ENCODE results near the gene LRIF1. TPM values are rescaled to one million over a fixed set of nuclear protein-coding genes. Genes with fewer than 3 reads are reported as not detected.
"Not testable (repeated sequence)": the region's sequence is repeated elsewhere in the genome, so short reads cannot be mapped to it uniquely, and the experiment has no call there.

The LRIF1 gene, protein sequence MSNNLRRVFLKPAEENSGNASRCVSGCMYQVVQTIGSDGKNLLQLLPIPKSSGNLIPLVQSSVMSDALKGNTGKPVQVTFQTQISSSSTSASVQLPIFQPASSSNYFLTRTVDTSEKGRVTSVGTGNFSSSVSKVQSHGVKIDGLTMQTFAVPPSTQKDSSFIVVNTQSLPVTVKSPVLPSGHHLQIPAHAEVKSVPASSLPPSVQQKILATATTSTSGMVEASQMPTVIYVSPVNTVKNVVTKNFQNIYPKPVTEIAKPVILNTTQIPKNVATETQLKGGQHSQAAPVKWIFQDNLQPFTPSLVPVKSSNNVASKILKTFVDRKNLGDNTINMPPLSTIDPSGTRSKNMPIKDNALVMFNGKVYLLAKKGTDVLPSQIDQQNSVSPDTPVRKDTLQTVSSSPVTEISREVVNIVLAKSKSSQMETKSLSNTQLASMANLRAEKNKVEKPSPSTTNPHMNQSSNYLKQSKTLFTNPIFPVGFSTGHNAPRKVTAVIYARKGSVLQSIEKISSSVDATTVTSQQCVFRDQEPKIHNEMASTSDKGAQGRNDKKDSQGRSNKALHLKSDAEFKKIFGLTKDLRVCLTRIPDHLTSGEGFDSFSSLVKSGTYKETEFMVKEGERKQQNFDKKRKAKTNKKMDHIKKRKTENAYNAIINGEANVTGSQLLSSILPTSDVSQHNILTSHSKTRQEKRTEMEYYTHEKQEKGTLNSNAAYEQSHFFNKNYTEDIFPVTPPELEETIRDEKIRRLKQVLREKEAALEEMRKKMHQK
- 40.2 and 41.5 TPM in 2 replicates for total RNA-seq (2014; rRNA removed; shearing (Covaris generic))
- polyA plus RNA-seq (2014; cell fraction: nucleus; rRNA removed), result 9.8 and 14.3 TPM in 2 replicates

DNA sequence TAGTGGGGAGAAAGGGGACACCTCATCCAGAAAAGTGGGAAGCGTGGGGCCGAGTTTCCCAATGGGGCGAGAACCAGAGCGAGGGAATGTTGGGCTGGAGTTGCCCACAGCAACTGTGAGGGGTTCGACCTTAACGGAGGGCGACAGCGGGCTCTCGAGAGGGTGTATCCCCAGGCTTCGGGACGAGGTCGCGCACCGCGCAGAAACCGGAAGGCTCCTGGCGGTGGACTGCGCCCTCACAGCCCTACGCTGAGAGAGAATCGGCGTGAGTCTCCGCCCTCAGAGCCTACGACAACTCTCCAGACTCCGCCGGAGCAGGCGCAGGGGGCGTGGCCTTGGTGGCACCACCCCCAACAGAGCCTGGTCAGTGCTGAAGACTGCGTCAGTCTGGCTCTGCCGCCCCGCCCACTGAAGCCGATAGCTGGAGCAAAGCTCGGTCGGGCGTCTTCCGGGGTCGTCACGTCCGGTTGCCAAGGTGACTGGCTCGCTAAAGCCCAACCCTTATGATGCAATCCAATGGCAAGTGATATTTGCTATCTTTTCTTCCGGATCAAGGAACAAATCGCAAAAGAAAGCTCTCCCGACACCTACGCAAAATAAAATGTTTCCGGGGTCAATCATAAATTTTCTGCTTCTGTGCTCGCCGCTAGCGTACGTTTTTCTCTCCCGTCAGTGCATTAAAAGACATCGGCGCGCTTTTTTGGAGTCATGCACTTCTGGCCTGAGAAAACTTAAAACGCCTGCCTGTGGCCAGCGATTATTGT lies at the start of gene LRIF1:
Gene LRIF1 (minus strand): TSS at position 232 of the 764 bp plus-strand sequence. CDS start 234 bp downstream, outside the sequence.
- peak; percentile 99 for DNase-seq (ENCODE audit: extremely low read depth, low read depth)

- DNase-seq (ENCODE audit: extremely low read depth, low read depth), result no peak
These were observed 44.3 kb upstream of the LRIF1 start for GRCh38 chr1:111008031-111008430.

- no peak for DNase-seq (ENCODE audit: extremely low read depth, low read depth)
These were observed 42.8 kb upstream of the LRIF1 start for GRCh38 chr1:111006556-111006955.

DNA sequence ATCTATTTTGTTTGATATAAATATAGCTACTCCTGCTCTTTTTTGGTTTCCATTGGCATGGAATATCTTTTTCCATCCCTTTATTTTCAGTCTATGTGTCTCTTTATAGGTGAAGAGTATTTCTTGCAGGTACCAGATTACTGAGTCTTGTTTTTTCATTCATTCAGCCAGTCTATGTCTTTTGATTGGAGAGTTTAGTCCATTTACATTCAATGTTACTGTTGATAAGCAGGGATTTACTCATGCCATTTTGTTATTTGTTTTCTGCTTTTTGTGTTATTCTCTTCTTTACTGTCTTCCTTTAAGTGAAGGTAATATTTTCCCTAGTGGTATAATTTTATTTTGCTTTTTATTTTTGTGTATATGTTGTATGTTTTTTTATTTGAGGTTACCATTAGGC lies 35.9 kb upstream of the LRIF1 start:
- DNase-seq (ENCODE audit: extremely low read depth, low read depth), result not testable (repeated sequence)

- peak; percentile 22 for DNase-seq (ENCODE audit: extremely low read depth, low read depth)
These were observed 28.6 kb upstream of the LRIF1 start for GRCh38 chr1:110992329-110992728.

- not testable (repeated sequence) for DNase-seq (ENCODE audit: extremely low read depth, low read depth)
These were observed 27.6 kb upstream of the LRIF1 start for GRCh38 chr1:110991295-110991694.

DNA sequence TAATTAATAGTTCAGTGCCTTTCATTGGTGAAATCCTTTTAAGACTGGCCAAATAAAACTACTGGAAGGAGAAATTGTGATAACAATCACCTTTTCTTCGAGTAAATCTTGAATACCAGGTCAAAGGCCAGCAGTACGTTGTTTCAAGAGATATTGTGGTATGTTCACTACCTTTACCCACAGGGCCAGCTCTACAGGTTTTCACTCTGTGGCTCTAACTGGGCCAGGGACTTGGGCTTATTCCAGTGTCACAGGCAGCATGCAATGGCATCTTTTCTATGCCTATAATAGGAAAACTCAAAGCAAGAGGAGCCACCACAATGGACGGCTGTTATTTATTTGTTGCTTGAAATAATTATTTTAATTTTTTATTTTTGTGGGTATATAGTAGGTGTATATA lies 26.8 kb upstream of the LRIF1 start:
- DNase-seq (ENCODE audit: extremely low read depth, low read depth), result no peak

DNA sequence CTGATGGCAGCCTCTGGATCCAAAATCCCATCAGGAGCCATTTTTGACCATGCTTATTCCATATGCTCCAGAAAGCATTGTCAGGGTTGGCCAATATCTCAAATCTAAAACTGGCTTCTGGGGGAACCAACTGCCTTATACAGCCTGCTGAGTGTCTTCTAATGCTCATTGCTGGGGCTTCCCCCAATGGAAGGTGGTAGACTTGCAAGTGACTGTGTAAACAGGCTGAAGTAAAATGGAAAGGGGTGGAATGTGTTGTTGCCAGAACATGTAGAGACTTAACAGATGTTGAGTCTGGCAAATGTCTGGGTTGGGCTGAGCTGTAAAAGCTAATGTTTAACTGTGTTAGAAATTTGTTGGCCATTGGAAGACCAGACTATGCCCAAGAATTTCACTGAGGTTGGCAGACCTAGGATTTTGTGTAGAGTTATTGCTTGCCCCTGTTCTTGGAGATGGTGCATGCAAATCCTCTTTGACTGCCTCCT lies 22.7 kb upstream of the LRIF1 start:
- DNase-seq (ENCODE audit: extremely low read depth, low read depth), result no peak

DNA sequence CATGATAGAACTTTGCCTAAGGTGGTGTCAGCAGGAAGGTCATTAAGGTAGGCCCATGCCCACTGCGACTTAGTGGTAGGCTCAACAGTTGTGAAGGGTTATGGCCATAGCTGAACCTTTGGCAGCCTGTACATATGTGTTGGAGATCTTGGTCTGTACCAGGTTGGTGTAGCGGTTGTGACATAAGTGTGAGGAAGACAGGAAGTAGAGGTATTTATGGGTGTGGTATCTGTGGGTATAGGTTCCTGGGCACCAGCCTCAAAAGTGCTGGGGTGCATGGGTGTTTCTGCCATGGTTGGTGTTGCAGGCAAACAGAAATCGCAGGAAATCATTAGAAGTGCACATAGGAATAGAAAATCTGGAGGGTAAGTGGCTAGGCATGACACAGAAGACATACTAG lies 18.6 kb upstream of the LRIF1 start:
- DNase-seq (ENCODE audit: extremely low read depth, low read depth), result no peak

DNA sequence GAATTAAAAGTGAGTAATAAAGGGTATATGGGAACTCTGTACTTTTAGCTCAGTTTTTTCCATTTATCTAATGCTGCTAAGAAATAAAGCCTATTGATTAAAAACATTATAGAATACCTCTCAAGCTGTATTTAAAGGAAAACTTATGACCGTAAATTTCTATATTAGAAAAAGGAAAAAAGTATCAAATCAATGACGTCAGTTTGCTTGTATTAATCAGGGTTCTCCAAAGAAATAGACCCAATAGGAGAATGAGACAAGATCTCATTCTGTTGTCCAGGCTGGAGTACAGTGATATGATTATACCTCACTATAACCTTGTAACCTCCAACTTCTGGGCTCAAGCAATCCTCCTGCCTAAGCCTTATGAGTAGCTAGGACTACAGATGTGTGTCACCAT lies 15.4 kb upstream of the LRIF1 start:
- no peak for DNase-seq (ENCODE audit: extremely low read depth, low read depth)

GRCh38 chr1:110976089-110976488 lies 12.4 kb upstream of the LRIF1 start:
- DNase-seq (ENCODE audit: extremely low read depth, low read depth), result no peak

DNA sequence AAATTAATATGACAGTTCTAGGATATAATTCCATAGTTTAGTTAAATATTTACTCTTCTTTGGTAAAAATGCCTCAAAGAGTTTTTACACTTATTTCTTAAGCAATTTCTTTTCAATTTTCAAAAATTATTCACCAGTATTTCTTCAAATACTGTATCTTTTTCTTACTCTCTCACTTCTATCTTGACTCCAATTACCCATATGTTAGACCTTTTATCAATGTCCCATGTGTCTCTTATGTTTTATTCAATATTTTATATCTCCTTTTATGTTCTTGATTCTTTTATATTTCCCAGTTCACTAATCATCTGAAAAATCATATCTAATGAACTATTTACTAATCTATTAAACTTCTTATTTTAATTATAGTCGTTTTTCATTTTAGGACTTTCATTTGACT lies 11.5 kb upstream of the LRIF1 start:
- no peak for DNase-seq (ENCODE audit: extremely low read depth, low read depth)

DNA sequence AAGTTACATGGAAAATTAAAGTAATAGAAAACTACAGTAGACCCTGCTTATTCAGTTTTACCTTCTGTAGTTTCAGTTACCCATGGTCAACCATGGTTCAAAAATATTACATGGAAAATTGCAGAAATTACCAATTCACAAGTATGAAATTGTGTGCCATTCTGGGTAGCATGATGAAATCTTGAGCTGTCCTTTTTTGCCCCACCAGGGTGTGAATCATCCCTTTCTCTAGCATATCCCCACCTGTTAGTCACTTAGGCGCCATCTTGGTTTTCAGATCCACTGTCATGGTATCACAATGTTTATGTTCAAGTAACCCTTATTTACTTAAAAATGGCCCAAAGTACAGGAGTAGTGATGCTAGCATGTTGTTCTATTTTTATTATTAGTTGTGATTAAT lies 3.5 kb upstream of the LRIF1 start:
- DNase-seq (ENCODE audit: extremely low read depth, low read depth), result no peak

GRCh38 chr1:110964455-110964903 lies 757 bp upstream of the LRIF1 start:
- no peak for DNase-seq (ENCODE audit: extremely low read depth, low read depth)

DNA sequence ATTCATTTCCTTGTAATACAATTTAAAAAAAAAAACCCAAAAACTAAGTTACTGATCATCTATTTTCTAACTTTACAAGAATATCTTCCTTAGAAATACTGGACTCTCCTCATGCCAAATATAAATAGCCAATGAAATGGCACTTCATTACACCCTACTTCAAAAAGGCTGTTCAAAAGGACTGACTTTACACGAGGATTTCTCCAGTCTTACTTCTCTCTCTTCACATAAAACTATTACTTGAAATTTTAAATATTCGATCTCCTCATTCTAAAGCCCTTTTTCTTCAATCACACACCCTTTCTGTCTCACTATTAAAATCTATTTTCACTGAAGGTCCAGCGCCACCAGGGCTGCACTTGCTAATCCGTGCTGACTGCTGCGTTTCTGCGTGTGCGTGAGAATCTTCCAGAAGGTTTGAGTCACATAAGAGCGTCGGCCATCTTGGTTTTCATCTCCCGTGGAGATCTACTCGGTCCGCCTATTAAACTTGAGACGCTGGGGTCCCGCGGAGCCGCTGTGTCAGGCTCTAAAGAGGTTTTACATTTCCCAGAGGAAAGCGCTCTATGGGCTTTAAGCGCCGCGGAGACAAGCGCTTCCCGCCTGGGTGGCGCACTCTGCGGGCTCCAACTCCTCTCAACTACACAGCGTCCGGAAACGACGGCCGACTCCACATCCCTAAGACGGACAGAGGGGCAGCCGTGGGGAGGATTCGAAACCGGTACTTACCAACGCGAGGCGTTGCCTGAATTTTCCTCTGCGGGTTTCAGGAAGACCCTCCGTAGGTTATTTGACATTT lies 631 bp downstream of the LRIF1 start:
- DNase-seq (ENCODE audit: extremely low read depth, low read depth), result peak; percentile 72

DNA sequence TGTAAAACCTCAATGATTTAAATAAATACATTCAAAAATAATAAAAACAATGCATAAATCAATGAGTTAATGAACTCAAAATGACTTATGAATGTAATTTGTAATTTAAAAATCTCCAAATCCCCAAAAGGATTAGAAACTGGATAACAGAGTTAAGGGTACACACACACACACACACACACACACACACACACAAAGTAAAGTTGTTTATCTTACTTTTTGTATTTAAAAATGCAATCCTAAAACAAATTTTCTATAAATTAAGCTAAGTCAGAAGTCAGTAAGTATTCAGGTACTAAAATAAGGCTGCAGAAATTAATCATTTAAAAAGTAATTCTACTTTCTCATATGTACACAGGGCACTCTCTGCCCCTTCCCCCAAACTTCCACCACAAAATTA lies 1.8 kb downstream of the LRIF1 start:
- no peak for DNase-seq (ENCODE audit: extremely low read depth, low read depth)

DNA sequence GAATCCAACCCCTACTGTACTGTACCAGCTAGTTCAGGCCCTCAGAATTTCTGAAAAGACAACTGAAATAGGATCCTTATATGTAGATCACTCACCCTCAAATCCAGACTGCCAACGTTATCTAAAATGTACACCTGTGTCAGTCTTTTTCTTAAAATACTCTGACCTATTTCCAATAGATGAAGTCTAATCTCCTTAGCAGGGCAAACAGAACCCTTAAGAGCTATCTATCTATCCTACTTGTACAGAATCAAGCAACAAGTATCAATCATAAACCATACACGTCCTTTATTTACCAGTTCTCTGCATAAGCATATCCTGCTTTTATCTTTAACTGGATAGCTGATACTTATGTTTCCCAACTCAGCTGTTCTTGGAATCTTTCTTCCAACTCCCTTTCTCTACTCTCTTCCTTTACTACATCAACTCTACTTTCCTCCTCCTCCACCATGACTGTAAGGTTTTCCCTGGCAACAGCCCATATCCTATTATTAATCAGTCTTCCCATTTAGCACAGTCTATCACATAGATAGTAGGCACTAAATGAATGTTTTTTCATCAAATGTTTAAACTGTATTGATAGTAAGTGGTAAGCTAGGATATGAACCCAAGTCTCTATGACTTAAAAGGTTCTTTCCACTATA lies 2.8 kb downstream of the LRIF1 start:
- no peak for DNase-seq (ENCODE audit: extremely low read depth, low read depth)

DNA sequence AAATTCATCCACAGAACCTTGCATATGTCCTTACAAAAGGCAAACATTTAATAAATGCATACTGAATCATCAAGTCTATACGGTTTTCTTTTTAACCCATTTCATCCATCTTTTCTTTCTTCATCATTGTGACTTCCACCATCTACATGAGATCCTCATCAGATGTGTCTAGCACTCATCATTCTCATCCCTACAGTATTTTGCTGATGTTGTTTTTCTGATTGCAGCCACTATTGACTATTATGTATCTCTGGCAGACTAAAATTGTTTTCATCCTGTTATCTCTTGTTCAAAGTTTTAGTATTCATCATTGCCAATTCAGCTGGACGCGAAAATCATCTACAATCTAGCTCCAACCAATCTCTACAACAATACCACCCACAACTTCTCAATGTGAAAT lies 5.9 kb downstream of the LRIF1 start:
- DNase-seq (ENCODE audit: extremely low read depth, low read depth), result no peak

DNA sequence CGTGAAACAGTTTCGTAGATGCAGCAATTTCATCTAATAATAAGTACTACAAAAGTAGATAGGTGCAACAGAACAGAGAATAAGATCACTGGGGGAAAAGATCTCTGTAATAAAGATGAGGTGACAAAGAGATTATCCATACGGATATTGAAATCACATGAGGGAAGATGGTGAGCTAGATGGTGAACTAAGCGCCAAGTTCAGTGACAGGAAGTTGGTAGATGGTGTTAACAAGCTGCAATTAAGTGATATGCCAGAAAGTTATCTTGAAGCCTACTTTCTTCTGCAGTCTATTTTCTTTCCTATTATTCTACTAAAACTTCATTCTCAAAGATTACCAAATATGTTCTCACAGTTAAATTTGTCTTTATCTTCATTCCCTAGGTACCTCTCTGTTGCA lies 7.1 kb downstream of the LRIF1 start:
- no peak for DNase-seq (ENCODE audit: extremely low read depth, low read depth)

DNA sequence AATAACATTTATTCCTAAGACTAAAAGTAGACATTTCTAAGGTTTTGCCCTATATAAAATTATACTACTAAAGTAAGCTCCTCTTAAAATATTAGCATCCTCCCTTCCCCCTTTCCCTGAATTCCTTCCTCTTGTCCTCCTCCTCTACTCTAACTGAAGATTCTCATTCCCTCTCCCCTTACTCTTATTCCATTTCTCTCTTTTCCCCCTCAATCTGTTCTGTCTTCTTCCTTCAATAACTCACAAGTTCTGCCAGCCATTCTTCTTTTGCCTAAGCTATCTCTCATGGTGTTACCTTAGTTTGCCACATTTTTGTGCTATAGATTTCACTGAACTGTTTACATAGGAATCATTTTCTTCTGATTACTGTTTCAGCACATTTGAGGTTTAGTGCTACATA lies 10.7 kb downstream of the LRIF1 start:
- DNase-seq (ENCODE audit: extremely low read depth, low read depth), result no peak
